GM12892 (cell line): Measurements from ENCODE around the gene MYO5C.

Experiments used
- DNase-seq: peaks from one replicate; pipeline ENCODE4 v3.0.0; 2011; ENCODE audit not compliant: insufficient read length
- FAIRE-seq: peaks from 2 replicates; lab custom pipeline; 2011; peaks lifted over from hg19 to GRCh38; lab: Jason Lieb, UNC
- POLR2A ChIP-seq: IDR thresholded peaks from 2 replicates; pipeline ENCODE4 v1.6.1; 2011; ENCODE audit warnings: low read depth, low read length, control low read depth
- POLR2AphosphoS5 ChIP-seq: IDR thresholded peaks from 2 replicates; pipeline ENCODE4 v1.6.1; 2011; ENCODE audit warnings: low read depth, low read length, control low read depth
- TAF1 ChIP-seq: IDR thresholded peaks from 2 replicates; pipeline ENCODE4 v1.6.1; 2011; ENCODE audit warnings: low read depth, mild to moderate bottlenecking, control low read depth, low read length, borderline replicate concordance

Gene MYO5C

GRCh38 chr15:52328680-52329079 is 33.1 kb upstream of the MYO5C start:
- DNase-seq (no peak), FAIRE-seq (no peak)
- TF ChIP-seq POLR2A (no peak), POLR2AphosphoS5 (no peak), TAF1 (no peak)

- TF ChIP-seq TAF1 (no peak), POLR2A (no peak), POLR2AphosphoS5 (no peak)
- no peak for DNase-seq
- FAIRE-seq = no peak
Observed at GRCh38 chr15:52326756-52327155, 31.2 kb upstream of the MYO5C start.

GRCh38 chr15:52324109-52324508 is 28.5 kb upstream of the MYO5C start:
- no peak for FAIRE-seq
- no peak for TF ChIP-seq POLR2A
- TF ChIP-seq POLR2AphosphoS5 = no peak
- no peak for TF ChIP-seq TAF1

GRCh38 chr15:52318729-52319500 is 23.3 kb upstream of the MYO5C start:
- FAIRE-seq = peak; percentile 17
- DNase-seq = no peak
- TF ChIP-seq TAF1 (no peak), POLR2A (no peak), POLR2AphosphoS5 (no peak)

More at GRCh38 chr15:52324109-52324508, 28.5 kb upstream of the MYO5C start:
- no peak for DNase-seq

- TF ChIP-seq POLR2AphosphoS5 (no peak), TAF1 (no peak), POLR2A (no peak)
- FAIRE-seq (no peak), DNase-seq (no peak)
Observed at GRCh38 chr15:52317688-52318087, 22.1 kb upstream of the MYO5C start.

- DNase-seq = no peak
- TF ChIP-seq POLR2A (no peak), POLR2AphosphoS5 (no peak), TAF1 (no peak)
- no peak for FAIRE-seq
Observed at GRCh38 chr15:52317022-52317421, 21.4 kb upstream of the MYO5C start.

GRCh38 chr15:52309154-52309548 is 13.5 kb upstream of the MYO5C start:
- DNase-seq = no peak
- FAIRE-seq = no peak
- TF ChIP-seq TAF1 = no peak
- TF ChIP-seq POLR2A = no peak
- no peak for TF ChIP-seq POLR2AphosphoS5

- DNase-seq = no peak
- peak; percentile 89 for FAIRE-seq
- TF ChIP-seq TAF1 = peak; percentile 78; the same call in 1 of the 2 replicates
- 0 out of 2 replicates have a peak, but pooled peaks have one; percentile 26 for TF ChIP-seq POLR2A
- no peak for TF ChIP-seq POLR2AphosphoS5
Observed at GRCh38 chr15:52308446-52309153, 13.0 kb upstream of the MYO5C start.

GRCh38 chr15:52307847-52308246 is 12.2 kb upstream of the MYO5C start:
- DNase-seq = no peak
- no peak for FAIRE-seq
- TF ChIP-seq POLR2A (no peak), POLR2AphosphoS5 (no peak), TAF1 (no peak)

GRCh38 chr15:52306270-52306669 is 10.7 kb upstream of the MYO5C start:
- TF ChIP-seq TAF1 (no peak), POLR2AphosphoS5 (no peak), POLR2A (no peak)
- DNase-seq (no peak), FAIRE-seq (peak; percentile 27)

- no peak for FAIRE-seq
- DNase-seq = no peak
- TF ChIP-seq POLR2AphosphoS5 (no peak), POLR2A (no peak), TAF1 (no peak)
Observed at GRCh38 chr15:52303093-52303772, 7.6 kb upstream of the MYO5C start.

GRCh38 chr15:52301265-52301847 is 5.8 kb upstream of the MYO5C start:
- TF ChIP-seq POLR2AphosphoS5 (no peak), TAF1 (no peak), POLR2A (no peak)
- FAIRE-seq (no peak), DNase-seq (no peak)
